HCT116 (cell line): ENCODE results near the gene SNX9. TPM values are rescaled to one million over a fixed set of nuclear protein-coding genes. Genes with fewer than 3 reads are reported as not detected.

Experiments used
- ATAC-seq: fragments of 200-7000 bp; cut with Tn5 transposase; 2 replicates; pipeline ENCODE4 v1.9.1; 2020; ENCODE audit warnings: mild to moderate bottlenecking, moderate library complexity
- BruUV-seq: library from RNA; stranded (reverse); fragments of 400-500 nt; replicated peaks from 2 replicates; lab custom pipeline; 2021; lab: Mats Ljungman, UMichigan
- CTCF ChIA-PET: fragments of 300-600 bp; sonication (Branson Sonifier 250); formaldehyde crosslinking; loops from one replicate; lab custom pipeline; 2021; ENCODE audit warnings: antibody characterized with exemption; lab: Charles Lee
- POLR2A ChIA-PET: fragments of 300-600, 350-600 bp; sonication (Branson Sonifier 250); formaldehyde crosslinking; loops from one replicate; lab custom pipeline; 2021; ENCODE audit warnings: antibody characterized with exemption; lab: Charles Lee
- RAD21 ChIA-PET, 2 experiments: fragments of 300-600 bp; sonication (Branson Sonifier 250); formaldehyde crosslinking; loops; one replicate each; lab custom pipeline; 2023; ENCODE audit warnings: low total read pairs in 2 of 2; ENCODE audit not compliant: uncharacterized antibody in 2 of 2, unreplicated experiment in 2 of 2, low non-redundant PET in 1 of 2; lab: Charles Lee
- DNase-seq: peaks from one replicate; pipeline ENCODE4 v3.0.0-alpha.2; 2010; ENCODE audit warnings: low read depth, low spot score
- H2AFZ ChIP-seq: fragments of 200-600 bp; shearing (Covaris generic), sonication (generic); 2 replicates; pipeline ENCODE4 v1.6.1; 2017; ENCODE audit warnings: low read depth, mixed run types, mixed read lengths, antibody characterized with exemption, low read length; ENCODE audit not compliant: poor library complexity, severe bottlenecking
- H3K27ac ChIP-seq: 2 replicates; pipeline ENCODE4 v1.5.1; 2012; ENCODE audit warnings: low read depth, low read length
- H3K27me3 ChIP-seq: fragments of 200-600 bp; sonication (generic); 2 replicates; pipeline ENCODE4 v1.6.1; 2016; ENCODE audit warnings: mixed run types, low read length, mixed read lengths; ENCODE audit not compliant: insufficient read depth
- H3K36me3 ChIP-seq, 2 experiments: fragments of 200-500 bp in 1 of 2; fragments of 200-600 bp in 1 of 2; sonication (Bioruptor generic) in 1 of 2; sonication (generic) in 1 of 2; 2 replicates each; pipeline versions ENCODE4 v1.5.1 to v1.6.1; 2014 to 2016; ENCODE audit warnings: low read length in 2 of 2, inconsistent platforms in 1 of 2, mixed read lengths in 1 of 2, mixed run types in 1 of 2; ENCODE audit not compliant: insufficient read depth in 2 of 2, control insufficient read depth in 1 of 2
- H3K4me1 ChIP-seq, 2 experiments: fragments of 200-600 bp in 1 of 2; sonication (generic) in 1 of 2; 2 replicates each; pipeline versions ENCODE4 v1.5.1 to v1.6.1; 2012 to 2017; ENCODE audit warnings: low read length in 2 of 2, inconsistent platforms in 1 of 2, mild to moderate bottlenecking in 1 of 2, mixed read lengths in 1 of 2, mixed run types in 1 of 2, moderate library complexity in 1 of 2; ENCODE audit not compliant: insufficient read depth in 2 of 2, control insufficient read depth in 1 of 2
- H3K4me2 ChIP-seq: fragments of 200-600 bp; sonication (generic); 2 replicates; pipeline ENCODE4 v1.6.1; 2017; ENCODE audit warnings: mixed run types, low read length, mixed read lengths
- H3K4me3 ChIP-seq, 2 experiments: fragments of 200-600 bp in 1 of 2; sonication (generic) in 1 of 2; replicated peaks in 1 of 2; 2 replicates each; pipeline ENCODE4 v1.5.1; 2011 to 2016; ENCODE audit warnings: low read length in 2 of 2, control low read depth in 1 of 2, low read depth in 1 of 2, mild to moderate bottlenecking in 1 of 2, mixed read lengths in 1 of 2, mixed run types in 1 of 2
- H3K79me2 ChIP-seq: fragments of 200-600 bp; sonication (generic); 2 replicates; pipeline ENCODE4 v1.6.1; 2017; ENCODE audit warnings: mild to moderate bottlenecking, mixed run types, low read length, moderate library complexity, mixed read lengths; ENCODE audit not compliant: insufficient read depth
- H3K9ac ChIP-seq: fragments of 200-600 bp; sonication (generic); 2 replicates; pipeline ENCODE4 v1.6.1; 2016; ENCODE audit warnings: low read length, mixed read lengths
- H3K9me2 ChIP-seq: fragments of 200-600 bp; sonication (generic), shearing (Covaris generic); 2 replicates; pipeline ENCODE4 v1.6.1; 2017; ENCODE audit warnings: mixed run types, mild to moderate bottlenecking, moderate library complexity; ENCODE audit not compliant: insufficient read depth
- H3K9me3 ChIP-seq, 2 experiments: fragments of 200-500 bp in 1 of 2; fragments of 200-600 bp in 1 of 2; sonication (Bioruptor generic) in 1 of 2; sonication (generic) in 1 of 2; 2 replicates each; pipeline ENCODE4 v1.6.1; 2014 to 2017; ENCODE audit warnings: low read length in 2 of 2, mixed read lengths in 2 of 2, inconsistent platforms in 1 of 2, low read depth in 1 of 2, mild to moderate bottlenecking in 1 of 2, mixed run types in 1 of 2, moderate library complexity in 1 of 2; ENCODE audit not compliant: control insufficient read depth in 1 of 2, insufficient read depth in 1 of 2
- H4K20me1 ChIP-seq: fragments of 200-600 bp; sonication (generic), shearing (Covaris generic); 2 replicates; pipeline ENCODE4 v1.6.1; 2017; ENCODE audit warnings: mixed run types, mild to moderate bottlenecking, moderate library complexity; ENCODE audit not compliant: insufficient read depth
- EGR1 ChIP-seq: IDR thresholded peaks from 2 replicates; pipeline ENCODE4 v1.6.1; 2012; ENCODE audit warnings: low read depth
- POLR2A ChIP-seq: IDR thresholded peaks from 2 replicates; pipeline ENCODE4 v1.7.0; 2011; ENCODE audit warnings: borderline replicate concordance; ENCODE audit not compliant: insufficient read depth, insufficient read length; ENCODE audit errors: extremely low read depth
- RAD21 ChIP-seq: IDR thresholded peaks from 2 replicates; pipeline ENCODE4 v1.6.1; 2012; ENCODE audit warnings: low read depth, mild to moderate bottlenecking
- SIN3A ChIP-seq: IDR thresholded peaks from 2 replicates; pipeline ENCODE4 v1.6.1; 2012; ENCODE audit warnings: low read depth
- TCF7L2 ChIP-seq: IDR thresholded peaks from 2 replicates; pipeline ENCODE4 v1.7.0; 2011; ENCODE audit warnings: borderline replicate concordance, inconsistent platforms; ENCODE audit not compliant: insufficient read depth, insufficient read length; ENCODE audit errors: extremely low read depth
- intact Hi-C: fragments of 100-400 bp; cut with micrococcal nuclease; formaldehyde crosslinking; loops from 2 replicates; pipeline ENCODE4 v1.10.0; 2022
- total RNA-seq: library from RNA; stranded (reverse); gene quantifications from one replicate; pipeline ENCODE4 v1.2.1, GENCODE V29; 2021; ENCODE audit not compliant: unreplicated experiment
- TF ChIP-seq, protein P1 (sequence below): IDR thresholded peaks from 2 replicates; pipeline ENCODE4 v1.6.1; 2012; ENCODE audit warnings: low read depth

The SNX9 gene
- total RNA-seq, 1 experiment from 2014 or later = 42.5 TPM

DNA sequence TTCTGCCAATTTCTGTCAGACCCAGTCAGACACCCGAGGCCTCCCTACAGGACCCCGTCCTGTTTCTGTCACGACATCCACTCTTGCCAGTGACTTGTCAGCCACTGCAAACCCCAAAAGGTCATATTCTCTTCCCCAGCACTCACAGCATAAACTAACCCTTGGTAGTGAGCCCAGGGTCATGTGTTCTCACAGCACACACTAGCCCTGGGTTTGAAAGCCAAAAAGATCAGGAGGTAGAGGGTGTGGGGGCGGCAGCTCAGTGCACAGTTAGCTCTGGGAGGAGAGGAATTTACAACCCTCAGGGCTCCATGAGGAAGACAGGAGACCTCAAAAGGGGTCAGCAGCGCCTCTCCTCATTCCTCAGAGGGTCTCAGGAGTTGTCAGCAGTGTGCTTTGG lies 9.9 kb upstream of the SNX9 start:
- no TSS peak for BruUV-seq
- H2AFZ ChIP-seq = no peak overlapping the region
- no peaks in the 10 kb centered on the region for H3K79me2 ChIP-seq
- H3K9me3 ChIP-seq = 0 out of 4 replicates have a peak, but pooled peaks cover 0 to 9% of the 10 kb centered on the region in 2 experiments
- no peaks in the 10 kb centered on the region for H3K36me3 ChIP-seq
- no peak overlapping the region for H3K4me3 ChIP-seq
- TF ChIP-seq TCF7L2 (no peak), SIN3A (no peak), RAD21 (no peak), POLR2A (no peak), EGR1 (0 out of 2 replicates have a peak, but pooled peaks have one; percentile 28)
- TF ChIP-seq, protein P1, sequence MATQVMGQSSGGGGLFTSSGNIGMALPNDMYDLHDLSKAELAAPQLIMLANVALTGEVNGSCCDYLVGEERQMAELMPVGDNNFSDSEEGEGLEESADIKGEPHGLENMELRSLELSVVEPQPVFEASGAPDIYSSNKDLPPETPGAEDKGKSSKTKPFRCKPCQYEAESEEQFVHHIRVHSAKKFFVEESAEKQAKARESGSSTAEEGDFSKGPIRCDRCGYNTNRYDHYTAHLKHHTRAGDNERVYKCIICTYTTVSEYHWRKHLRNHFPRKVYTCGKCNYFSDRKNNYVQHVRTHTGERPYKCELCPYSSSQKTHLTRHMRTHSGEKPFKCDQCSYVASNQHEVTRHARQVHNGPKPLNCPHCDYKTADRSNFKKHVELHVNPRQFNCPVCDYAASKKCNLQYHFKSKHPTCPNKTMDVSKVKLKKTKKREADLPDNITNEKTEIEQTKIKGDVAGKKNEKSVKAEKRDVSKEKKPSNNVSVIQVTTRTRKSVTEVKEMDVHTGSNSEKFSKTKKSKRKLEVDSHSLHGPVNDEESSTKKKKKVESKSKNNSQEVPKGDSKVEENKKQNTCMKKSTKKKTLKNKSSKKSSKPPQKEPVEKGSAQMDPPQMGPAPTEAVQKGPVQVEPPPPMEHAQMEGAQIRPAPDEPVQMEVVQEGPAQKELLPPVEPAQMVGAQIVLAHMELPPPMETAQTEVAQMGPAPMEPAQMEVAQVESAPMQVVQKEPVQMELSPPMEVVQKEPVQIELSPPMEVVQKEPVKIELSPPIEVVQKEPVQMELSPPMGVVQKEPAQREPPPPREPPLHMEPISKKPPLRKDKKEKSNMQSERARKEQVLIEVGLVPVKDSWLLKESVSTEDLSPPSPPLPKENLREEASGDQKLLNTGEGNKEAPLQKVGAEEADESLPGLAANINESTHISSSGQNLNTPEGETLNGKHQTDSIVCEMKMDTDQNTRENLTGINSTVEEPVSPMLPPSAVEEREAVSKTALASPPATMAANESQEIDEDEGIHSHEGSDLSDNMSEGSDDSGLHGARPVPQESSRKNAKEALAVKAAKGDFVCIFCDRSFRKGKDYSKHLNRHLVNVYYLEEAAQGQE = no peak
- ATAC-seq (no peak), DNase-seq (no peak)
- H4K20me1 ChIP-seq = no peaks in the 10 kb centered on the region
- ChIA-PET CTCF (no interaction called here), POLR2A (no interaction called here), RAD21 (no interaction called here)
- H3K4me1 ChIP-seq = peaks cover 9 to 14% of the 10 kb centered on the region in 2 experiments; a peak in 3 of 4 replicates
- no peaks in the 10 kb centered on the region for H3K9me2 ChIP-seq
- peak overlapping the region; percentile 17; the same call in 1 of the 2 replicates for H3K4me2 ChIP-seq
- intact Hi-C loops = no loop called here
- no peak overlapping the region for H3K27ac ChIP-seq
- no peaks in the 10 kb centered on the region for H3K27me3 ChIP-seq
- H3K9ac ChIP-seq = no peak overlapping the region
